Lung (tissue), 12 donors: Measurements from ENCODE around the gene SYT13. TPM values are rescaled to one million over a fixed set of nuclear protein-coding genes. Genes with fewer than 3 reads are reported as not detected.

Experiments
- ATAC-seq: fragments of 200-7000 bp; cut with Tn5 transposase; one replicate; pipeline ENCODE4 v1.9.1; 2020; ENCODE audit warnings: moderate number of reproducible peaks; ENCODE audit not compliant: insufficient read depth, low FRiP score
- DNase-seq, 3 donors: peaks; one replicate each; pipeline ENCODE4 v3.0.0-alpha.2; 2013 to 2017
- H3K27ac ChIP-seq, 2 donors: one replicate each; pipeline ENCODE4 v1.5.1; 2013; ENCODE audit warnings: mild to moderate bottlenecking in 2 of 2, moderate library complexity in 2 of 2, control low read depth in 1 of 2, inconsistent platforms in 1 of 2, low read depth in 1 of 2, low read length in 1 of 2
- H3K27me3 ChIP-seq, 3 donors: one replicate each; pipeline ENCODE4 v1.5.1; 2013; ENCODE audit warnings: low read length in 2 of 3; ENCODE audit not compliant: control insufficient read depth in 3 of 3, insufficient read depth in 3 of 3
- H3K36me3 ChIP-seq, 4 donors: one replicate each; pipeline ENCODE4 v1.5.1; 2013; ENCODE audit warnings: low read length in 4 of 4, mild to moderate bottlenecking in 1 of 4, moderate library complexity in 1 of 4; ENCODE audit not compliant: control insufficient read depth in 4 of 4, insufficient read depth in 4 of 4
- H3K4me1 ChIP-seq, 5 donors: one replicate each; pipeline ENCODE4 v1.5.1; 2013; ENCODE audit warnings: low read length in 5 of 5, mild to moderate bottlenecking in 2 of 5, moderate library complexity in 1 of 5; ENCODE audit not compliant: control insufficient read depth in 5 of 5, insufficient read depth in 5 of 5
- H3K4me3 ChIP-seq: one replicate; pipeline ENCODE4 v1.5.1; 2013; ENCODE audit warnings: mild to moderate bottlenecking, control low read depth, moderate library complexity
- H3K9ac ChIP-seq, 2 donors: one replicate each; pipeline ENCODE4 v1.5.1; 2013; ENCODE audit warnings: low read length in 2 of 2, control low read depth in 1 of 2; ENCODE audit not compliant: insufficient read depth in 1 of 2
- H3K9me3 ChIP-seq, 4 donors: one replicate each; pipeline ENCODE4 v1.5.1; 2013; ENCODE audit warnings: low read length in 3 of 4, mild to moderate bottlenecking in 1 of 4, moderate library complexity in 1 of 4; ENCODE audit not compliant: control insufficient read depth in 4 of 4, insufficient read depth in 3 of 4
- WGBS, 2 donors: extraction: QIAGEN DNeasy Blood & Tissue Kit; methylation state at CpG; one replicate each; pipeline ENCODE4 v1.1.7; 2013; 5-methylcytosine and 5-hydroxymethylcytosine counted together
- polyA plus RNA-seq, 2 donors: library from polyadenylated mRNA; stranded (reverse); fragments of 200-250 nt; gene quantifications; one replicate each; pipeline ENCODE4 v1.2.1, GENCODE V29; 2013
- total RNA-seq, 2 donors: library from RNA; depleted of rRNA in 1 of 2; stranded (reverse); fragments of >200 nt in 1 of 2; gene quantifications; one replicate each; pipeline ENCODE4 v1.2.1, GENCODE V29; 2014 to 2021
- TF ChIP-seq, protein P1 (sequence below): IDR thresholded peaks from 2 replicates; pipeline ENCODE4 v1.5.1; 2012; ENCODE audit warnings: mild to moderate bottlenecking; ENCODE audit errors: control extremely low read depth, extremely low read depth
- donor health status: control.
- donor health status: control.
- donor health status: Bipolar disorder and iron deficiency.
- donor health status: healthy.
- donor health status: DM: yes; HTN: yes; CAD: no.

SYT13 gene
- total and polyA plus RNA-seq, 4 donors = 0.06 to 6.2 (median 0.16) TPM

- Histone ChIP-seq H3K4me3 (no peak overlapping the region), H3K9ac (peak overlapping the region in 1 of 2 donors; percentile 67), H3K36me3 (peaks cover 0 to 23% (median 21%) of the 10 kb centered on the region in 4 donors), H3K9me3 (no peaks in the 10 kb centered on the region), H3K27me3 (no peaks in the 10 kb centered on the region), H3K4me1 (peaks cover 22 to 33% (median 29%) of the 10 kb centered on the region in 5 donors), H3K27ac (peak overlapping the region; percentile 86 to 88)
- ATAC-seq = no peak
- WGBS, 2 donors = 16 to 22% methylated on average over 29 of the region's 29 CpGs
- peak; percentile 95 to 98 (median 97) for DNase-seq
- TF ChIP-seq, protein P1, sequence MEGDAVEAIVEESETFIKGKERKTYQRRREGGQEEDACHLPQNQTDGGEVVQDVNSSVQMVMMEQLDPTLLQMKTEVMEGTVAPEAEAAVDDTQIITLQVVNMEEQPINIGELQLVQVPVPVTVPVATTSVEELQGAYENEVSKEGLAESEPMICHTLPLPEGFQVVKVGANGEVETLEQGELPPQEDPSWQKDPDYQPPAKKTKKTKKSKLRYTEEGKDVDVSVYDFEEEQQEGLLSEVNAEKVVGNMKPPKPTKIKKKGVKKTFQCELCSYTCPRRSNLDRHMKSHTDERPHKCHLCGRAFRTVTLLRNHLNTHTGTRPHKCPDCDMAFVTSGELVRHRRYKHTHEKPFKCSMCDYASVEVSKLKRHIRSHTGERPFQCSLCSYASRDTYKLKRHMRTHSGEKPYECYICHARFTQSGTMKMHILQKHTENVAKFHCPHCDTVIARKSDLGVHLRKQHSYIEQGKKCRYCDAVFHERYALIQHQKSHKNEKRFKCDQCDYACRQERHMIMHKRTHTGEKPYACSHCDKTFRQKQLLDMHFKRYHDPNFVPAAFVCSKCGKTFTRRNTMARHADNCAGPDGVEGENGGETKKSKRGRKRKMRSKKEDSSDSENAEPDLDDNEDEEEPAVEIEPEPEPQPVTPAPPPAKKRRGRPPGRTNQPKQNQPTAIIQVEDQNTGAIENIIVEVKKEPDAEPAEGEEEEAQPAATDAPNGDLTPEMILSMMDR = no peak
Measured at GRCh38 chr11:45209891-45210699, 76.0 kb downstream of the SYT13 start.

DNA sequence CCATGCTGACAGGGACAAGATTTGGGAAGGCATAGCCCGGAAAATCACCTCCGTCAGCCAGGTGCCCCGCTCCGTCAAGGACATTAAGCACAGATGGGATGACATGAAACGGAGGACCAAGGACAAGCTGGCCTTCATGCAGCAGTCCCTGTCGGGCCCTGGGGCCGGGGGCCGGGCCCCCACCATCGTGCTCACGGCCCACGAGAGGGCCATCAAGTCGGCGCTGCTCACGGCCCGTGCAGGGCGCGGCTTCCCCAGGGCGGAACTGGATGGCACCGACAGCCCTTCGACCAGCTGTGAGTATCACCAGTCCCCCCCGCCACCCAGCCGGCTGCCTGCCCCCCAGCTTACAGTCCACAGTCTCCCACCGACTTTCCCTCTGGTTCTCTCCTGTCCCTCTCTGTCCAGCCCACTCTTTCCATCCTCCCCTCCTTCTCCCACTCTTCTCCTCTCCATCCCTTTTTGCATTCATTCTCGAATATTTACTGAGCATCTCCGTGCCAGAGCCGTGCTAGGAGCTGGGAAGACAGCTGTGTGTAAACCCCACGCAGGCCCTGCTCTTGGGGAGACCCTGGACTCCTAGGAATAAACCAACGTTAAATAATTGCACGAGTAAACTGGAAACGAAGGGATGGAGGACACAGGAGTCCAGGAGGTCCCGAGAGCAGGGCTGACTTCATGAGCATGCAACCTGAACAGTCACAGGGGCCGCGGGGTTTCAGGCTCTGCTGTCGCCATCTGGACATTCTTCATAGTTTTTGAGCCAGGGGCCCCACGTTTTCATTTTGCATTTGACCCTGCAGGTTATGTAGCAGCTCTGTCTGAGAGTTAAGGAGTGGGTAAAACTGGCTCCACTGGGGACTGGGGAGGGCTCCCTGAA is 76.9 kb downstream of the SYT13 start:
- peak overlapping the region in 1 of 2 donors; percentile 20 for H3K9ac ChIP-seq
- H3K4me3 ChIP-seq = no peak overlapping the region
- peaks cover 0 to 27% (median 21%) of the 10 kb centered on the region in 4 donors for H3K36me3 ChIP-seq
- H3K4me1 ChIP-seq = peaks cover 20 to 33% (median 29%) of the 10 kb centered on the region in 5 donors
- H3K27ac ChIP-seq = peak overlapping the region; percentile 86 to 88
- no peaks in the 10 kb centered on the region for H3K27me3 ChIP-seq
- ATAC-seq = no peak
- 78 to 80% methylated on average over 35 of the region's 35 CpGs for WGBS, 2 donors
- TF ChIP-seq, protein P1 = no peak
- H3K9me3 ChIP-seq = no peaks in the 10 kb centered on the region
- DNase-seq = no peak

GRCh38 chr11:45208135-45208534 is 78.0 kb downstream of the SYT13 start:
- H3K4me1 ChIP-seq = peaks cover 20 to 33% (median 29%) of the 10 kb centered on the region in 5 donors
- WGBS, 2 donors = 69 to 76% methylated on average over 8 of the region's 8 CpGs
- TF ChIP-seq, protein P1 = no peak
- no peaks in the 10 kb centered on the region for H3K27me3 ChIP-seq
- peaks cover 0 to 22% (median 12%) of the 10 kb centered on the region in 4 donors for H3K36me3 ChIP-seq
- H3K27ac ChIP-seq = peak overlapping the region in 1 of 2 donors; percentile 16
- ATAC-seq (no peak), DNase-seq (peak in 2 of 3 donors; percentile 28 to 45)
- no peak overlapping the region for H3K4me3 ChIP-seq
- H3K9ac ChIP-seq = no peak overlapping the region
- no peaks in the 10 kb centered on the region for H3K9me3 ChIP-seq
